Keratinocyte (primary cell): ENCODE results near the gene RNF112. TPM values are rescaled to one million over a fixed set of nuclear protein-coding genes. Genes with fewer than 3 reads are reported as not detected.

Experiments used
- DNase-seq: peaks from one replicate; pipeline ENCODE4 v3.0.0-alpha.2; 2011; ENCODE audit warnings: low read depth, missing footprints, low spot score
- FAIRE-seq: peaks from 2 replicates; lab custom pipeline; 2011; peaks lifted over from hg19 to GRCh38; lab: Jason Lieb, UNC
- H2AFZ ChIP-seq: 2 replicates; pipeline ENCODE4 v1.6.0; 2012; ENCODE audit warnings: low read length, control low read depth, inconsistent platforms; ENCODE audit not compliant: control insufficient read depth
- H3K27ac ChIP-seq: 2 replicates; pipeline ENCODE4 v1.5.1; 2011; ENCODE audit warnings: low read length; ENCODE audit not compliant: control insufficient read depth, insufficient read depth
- H3K27me3 ChIP-seq: 3 replicates; pipeline ENCODE4 v1.6.0; 2011; ENCODE audit warnings: low read length; ENCODE audit not compliant: control insufficient read depth, insufficient read depth; ENCODE audit errors: extremely low read depth
- H3K36me3 ChIP-seq, 2 experiments: 2 replicates in 1 of 2; 3 replicates in 1 of 2; pipeline ENCODE4 v1.5.1; 2011; ENCODE audit warnings: low read length in 2 of 2, mild to moderate bottlenecking in 1 of 2; ENCODE audit not compliant: control insufficient read depth in 2 of 2, insufficient read depth in 2 of 2; ENCODE audit errors: extremely low read depth in 1 of 2
- H3K4me1 ChIP-seq: 3 replicates; pipeline ENCODE4 v1.5.1; 2011; ENCODE audit warnings: low read length; ENCODE audit not compliant: control insufficient read depth, insufficient read depth; ENCODE audit errors: extremely low read depth
- H3K4me2 ChIP-seq: 3 replicates; pipeline ENCODE4 v1.6.0; 2011; ENCODE audit warnings: low read depth, low read length; ENCODE audit not compliant: control insufficient read depth, insufficient read depth; ENCODE audit errors: extremely low read depth
- H3K4me3 ChIP-seq, 3 experiments: fragments of 200-600 bp in 1 of 3; sonication (generic) in 1 of 3; 2 replicates in 2 of 3; 3 replicates in 1 of 3; pipeline ENCODE4 v1.5.1; 2011 to 2016; ENCODE audit warnings: low read length in 3 of 3, mild to moderate bottlenecking in 3 of 3, control low read depth in 2 of 3, inconsistent platforms in 1 of 3, low read depth in 1 of 3, mixed read lengths in 1 of 3, mixed run types in 1 of 3, moderate library complexity in 1 of 3; ENCODE audit not compliant: control insufficient read depth in 2 of 3, insufficient read depth in 2 of 3; ENCODE audit errors: extremely low read depth in 1 of 3
- H3K79me2 ChIP-seq: 2 replicates; pipeline ENCODE4 v1.6.0; 2012; ENCODE audit warnings: low read length; ENCODE audit not compliant: control insufficient read depth, insufficient read depth
- H3K9ac ChIP-seq: 3 replicates; pipeline ENCODE4 v1.6.0; 2011; ENCODE audit warnings: low read length; ENCODE audit not compliant: control insufficient read depth, insufficient read depth; ENCODE audit errors: extremely low read depth
- H3K9me1 ChIP-seq: 3 replicates; pipeline ENCODE4 v1.6.0; 2011; ENCODE audit warnings: low read length; ENCODE audit not compliant: control insufficient read depth, insufficient read depth; ENCODE audit errors: extremely low read depth
- H3K9me3 ChIP-seq: 2 replicates; pipeline ENCODE4 v1.5.1; 2012; ENCODE audit warnings: low read depth, low read length; ENCODE audit not compliant: control insufficient read depth
- H4K20me1 ChIP-seq: 3 replicates; pipeline ENCODE4 v1.6.0; 2011; ENCODE audit warnings: low read length; ENCODE audit not compliant: control insufficient read depth, insufficient read depth; ENCODE audit errors: extremely low read depth
- EZH2 ChIP-seq: IDR thresholded peaks from one replicate; pipeline ENCODE4 v1.6.1; 2012; ENCODE audit warnings: inconsistent platforms, mild to moderate bottlenecking, low read length, moderate library complexity
- dilution Hi-C: fragments of 300-500 bp; cut with MboI; formaldehyde crosslinking; loops from one replicate; pipeline ENCODE4 v1.7.0; 2020; ENCODE audit warnings: low sequenced_read_pairs; ENCODE audit not compliant: extremely low pct_ligation_motif_present
- polyA plus RNA-seq, 5 experiments: library from polyadenylated mRNA; depleted of rRNA in 3 of 5; stranded (reverse) in 3 of 5; stranded (forward) in 1 of 5; unstranded in 1 of 5; fragments of >200 nt; gene quantifications; 1 replicate in 1 of 5; 2 replicates in 3 of 5; 3 replicates in 1 of 5; pipeline versions ENCODE4 v1.2.1 to v1.2.3, GENCODE V29; 2011 to 2012; ENCODE audit warnings: missing spikeins in 2 of 5, low read depth in 1 of 5, low replicate concordance in 1 of 5
- TF ChIP-seq, protein P1 (sequence below), 3 experiments: IDR thresholded peaks in 1 of 3; conservative IDR thresholded peaks in 1 of 3; optimal IDR thresholded peaks in 1 of 3; 2 replicates in 2 of 3; 3 replicates in 1 of 3; pipeline versions ENCODE3 to v1.5.1; 2011; ENCODE audit warnings: low read length in 3 of 3, mild to moderate bottlenecking in 3 of 3, moderate library complexity in 2 of 3, control low read depth in 1 of 3, inconsistent platforms in 1 of 3; ENCODE audit not compliant: insufficient read depth in 2 of 3; ENCODE audit errors: extremely low read depth in 1 of 3

RNF112 gene
- polyA plus RNA-seq, 1 donor (not counting 4 experiments of a cell fraction or from before 2014, with no cell fraction given): 0.05 TPM

DNA sequence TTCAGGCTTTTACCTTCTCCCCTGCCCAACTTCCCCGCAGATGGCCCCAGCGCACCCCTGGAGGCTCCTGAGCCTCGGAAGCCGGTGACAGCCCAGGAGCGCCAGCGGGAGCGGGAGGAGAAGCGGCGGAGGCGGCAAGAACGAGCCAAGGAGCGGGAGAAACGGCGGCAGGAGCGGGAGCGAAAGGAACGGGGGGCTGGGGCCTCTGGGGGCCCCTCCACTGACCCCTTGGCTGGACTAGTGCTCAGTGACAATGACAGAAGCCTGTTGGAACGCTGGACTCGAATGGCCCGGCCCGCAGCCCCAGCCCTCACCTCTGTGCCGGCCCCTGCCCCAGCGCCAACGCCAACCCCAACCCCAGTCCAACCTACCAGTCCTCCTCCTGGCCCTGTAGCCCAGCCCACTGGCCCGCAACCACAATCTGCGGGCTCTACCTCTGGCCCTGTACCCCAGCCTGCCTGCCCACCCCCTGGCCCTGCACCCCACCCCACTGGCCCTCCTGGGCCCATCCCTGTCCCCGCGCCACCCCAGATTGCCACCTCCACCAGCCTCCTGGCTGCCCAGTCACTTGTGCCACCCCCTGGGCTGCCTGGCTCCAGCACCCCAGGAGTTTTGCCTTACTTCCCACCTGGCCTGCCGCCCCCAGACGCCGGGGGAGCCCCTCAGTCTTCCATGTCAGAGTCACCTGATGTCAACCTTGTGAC, 29.1 kb upstream of the RNF112 start:
- no peak for TF ChIP-seq EZH2
- TF ChIP-seq, protein P1, sequence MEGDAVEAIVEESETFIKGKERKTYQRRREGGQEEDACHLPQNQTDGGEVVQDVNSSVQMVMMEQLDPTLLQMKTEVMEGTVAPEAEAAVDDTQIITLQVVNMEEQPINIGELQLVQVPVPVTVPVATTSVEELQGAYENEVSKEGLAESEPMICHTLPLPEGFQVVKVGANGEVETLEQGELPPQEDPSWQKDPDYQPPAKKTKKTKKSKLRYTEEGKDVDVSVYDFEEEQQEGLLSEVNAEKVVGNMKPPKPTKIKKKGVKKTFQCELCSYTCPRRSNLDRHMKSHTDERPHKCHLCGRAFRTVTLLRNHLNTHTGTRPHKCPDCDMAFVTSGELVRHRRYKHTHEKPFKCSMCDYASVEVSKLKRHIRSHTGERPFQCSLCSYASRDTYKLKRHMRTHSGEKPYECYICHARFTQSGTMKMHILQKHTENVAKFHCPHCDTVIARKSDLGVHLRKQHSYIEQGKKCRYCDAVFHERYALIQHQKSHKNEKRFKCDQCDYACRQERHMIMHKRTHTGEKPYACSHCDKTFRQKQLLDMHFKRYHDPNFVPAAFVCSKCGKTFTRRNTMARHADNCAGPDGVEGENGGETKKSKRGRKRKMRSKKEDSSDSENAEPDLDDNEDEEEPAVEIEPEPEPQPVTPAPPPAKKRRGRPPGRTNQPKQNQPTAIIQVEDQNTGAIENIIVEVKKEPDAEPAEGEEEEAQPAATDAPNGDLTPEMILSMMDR (optimal IDR thresholded peaks at IDR 0.05 in 1 of 3, IDR thresholded peaks at IDR 0.05 in 1 of 3, conservative IDR thresholded peaks at IDR 0.05 in 1 of 3; ENCODE audit: extremely low read depth in 1 of 3, insufficient read depth in 2 of 3, low read length in 3 of 3): no peak
- H3K4me2 ChIP-seq: no peak overlapping the region
- no peak overlapping the region for H3K27ac ChIP-seq
- DNase-seq: no peak
- H3K79me2 ChIP-seq: peaks cover 21% of the 10 kb centered on the region
- H3K4me3 ChIP-seq: no peak overlapping the region
- H3K4me1 ChIP-seq: peaks cover 27% of the 10 kb centered on the region
- FAIRE-seq: no peak
- H3K9ac ChIP-seq: no peak overlapping the region
- H3K9me3 ChIP-seq: no peaks in the 10 kb centered on the region
- H3K36me3 ChIP-seq: peaks cover 27 to 33% of the 10 kb centered on the region in 2 experiments
- dilution Hi-C loops: no loop called here
- H3K9me1 ChIP-seq: peaks cover 3% of the 10 kb centered on the region
- H2AFZ ChIP-seq: no peak overlapping the region
- H3K27me3 ChIP-seq: no peaks in the 10 kb centered on the region
- H4K20me1 ChIP-seq: no peaks in the 10 kb centered on the region

DNA sequence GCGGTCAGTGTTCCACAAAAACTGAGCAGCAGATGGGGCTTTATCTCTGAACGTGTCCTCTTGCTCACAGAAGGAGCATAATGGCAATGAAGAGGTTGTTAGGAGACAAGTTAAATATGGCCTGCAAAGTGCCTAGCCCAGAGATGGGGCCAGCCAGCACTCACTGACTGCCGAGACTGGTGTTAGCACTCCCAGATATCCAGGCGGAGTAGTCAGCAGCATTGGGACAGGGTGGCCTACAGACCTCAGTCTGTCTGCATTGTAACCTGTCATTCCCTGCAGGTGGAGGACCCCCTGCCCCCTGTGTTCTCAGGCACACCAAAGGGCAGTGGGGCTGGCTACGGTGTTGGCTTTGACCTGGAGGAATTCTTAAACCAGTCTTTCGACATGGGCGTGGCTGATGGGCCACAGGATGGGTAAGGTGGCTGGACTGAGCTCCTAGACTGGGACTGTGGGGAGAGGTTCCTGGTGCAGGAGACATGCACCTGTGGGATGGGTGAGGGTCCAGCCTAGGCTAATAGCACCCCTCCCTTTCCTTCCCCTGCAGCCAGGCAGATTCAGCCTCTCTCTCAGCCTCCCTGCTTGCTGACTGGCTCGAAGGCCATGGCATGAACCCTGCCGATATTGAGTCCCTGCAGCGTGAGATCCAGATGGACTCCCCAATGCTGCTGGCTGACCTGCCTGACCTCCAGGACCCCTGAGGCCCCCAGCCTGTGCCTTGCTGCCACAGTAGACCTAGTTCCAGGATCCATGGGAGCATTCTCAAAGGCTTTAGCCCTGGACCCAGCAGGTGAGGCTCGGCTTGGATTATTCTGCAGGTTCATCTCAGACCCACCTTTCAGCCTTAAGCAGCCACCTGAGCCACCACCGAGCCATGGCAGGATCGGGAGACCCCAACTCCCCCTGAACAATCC, 28.2 kb upstream of the RNF112 start:
- peaks cover 3% of the 10 kb centered on the region for H3K9me1 ChIP-seq
- no peak overlapping the region for H2AFZ ChIP-seq
- TF ChIP-seq, protein P1 (optimal IDR thresholded peaks at IDR 0.05 in 1 of 3, IDR thresholded peaks at IDR 0.05 in 1 of 3, conservative IDR thresholded peaks at IDR 0.05 in 1 of 3; ENCODE audit: extremely low read depth in 1 of 3, insufficient read depth in 2 of 3, low read length in 3 of 3): no peak
- no peak for TF ChIP-seq EZH2
- dilution Hi-C loops: no loop called here
- no peak overlapping the region for H3K9ac ChIP-seq
- FAIRE-seq: no peak
- DNase-seq: no peak
- H4K20me1 ChIP-seq: no peaks in the 10 kb centered on the region
- H3K36me3 ChIP-seq: peaks cover 27 to 33% of the 10 kb centered on the region in 2 experiments
- no peaks in the 10 kb centered on the region for H3K27me3 ChIP-seq
- no peak overlapping the region for H3K4me3 ChIP-seq
- no peak overlapping the region for H3K27ac ChIP-seq
- H3K4me1 ChIP-seq: peaks cover 27% of the 10 kb centered on the region
- H3K4me2 ChIP-seq: no peak overlapping the region
- H3K9me3 ChIP-seq: no peaks in the 10 kb centered on the region
- H3K79me2 ChIP-seq: peaks cover 21% of the 10 kb centered on the region
